HG03342 (cell line): Measurements from ENCODE around the gene PLEKHM2.
"Not testable (repeated sequence)": the region's sequence is repeated elsewhere in the genome, so short reads cannot be mapped to it uniquely, and the experiment has no call there.

Experiments used
- ATAC-seq: cut with Tn5 transposase; IDR thresholded peaks from one replicate; pipeline ENCODE4 v1.9.1; 2021; ENCODE audit warnings: mild to moderate bottlenecking, moderate library complexity; ENCODE audit not compliant: unreplicated experiment

PLEKHM2 gene, protein sequence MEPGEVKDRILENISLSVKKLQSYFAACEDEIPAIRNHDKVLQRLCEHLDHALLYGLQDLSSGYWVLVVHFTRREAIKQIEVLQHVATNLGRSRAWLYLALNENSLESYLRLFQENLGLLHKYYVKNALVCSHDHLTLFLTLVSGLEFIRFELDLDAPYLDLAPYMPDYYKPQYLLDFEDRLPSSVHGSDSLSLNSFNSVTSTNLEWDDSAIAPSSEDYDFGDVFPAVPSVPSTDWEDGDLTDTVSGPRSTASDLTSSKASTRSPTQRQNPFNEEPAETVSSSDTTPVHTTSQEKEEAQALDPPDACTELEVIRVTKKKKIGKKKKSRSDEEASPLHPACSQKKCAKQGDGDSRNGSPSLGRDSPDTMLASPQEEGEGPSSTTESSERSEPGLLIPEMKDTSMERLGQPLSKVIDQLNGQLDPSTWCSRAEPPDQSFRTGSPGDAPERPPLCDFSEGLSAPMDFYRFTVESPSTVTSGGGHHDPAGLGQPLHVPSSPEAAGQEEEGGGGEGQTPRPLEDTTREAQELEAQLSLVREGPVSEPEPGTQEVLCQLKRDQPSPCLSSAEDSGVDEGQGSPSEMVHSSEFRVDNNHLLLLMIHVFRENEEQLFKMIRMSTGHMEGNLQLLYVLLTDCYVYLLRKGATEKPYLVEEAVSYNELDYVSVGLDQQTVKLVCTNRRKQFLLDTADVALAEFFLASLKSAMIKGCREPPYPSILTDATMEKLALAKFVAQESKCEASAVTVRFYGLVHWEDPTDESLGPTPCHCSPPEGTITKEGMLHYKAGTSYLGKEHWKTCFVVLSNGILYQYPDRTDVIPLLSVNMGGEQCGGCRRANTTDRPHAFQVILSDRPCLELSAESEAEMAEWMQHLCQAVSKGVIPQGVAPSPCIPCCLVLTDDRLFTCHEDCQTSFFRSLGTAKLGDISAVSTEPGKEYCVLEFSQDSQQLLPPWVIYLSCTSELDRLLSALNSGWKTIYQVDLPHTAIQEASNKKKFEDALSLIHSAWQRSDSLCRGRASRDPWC

DNA sequence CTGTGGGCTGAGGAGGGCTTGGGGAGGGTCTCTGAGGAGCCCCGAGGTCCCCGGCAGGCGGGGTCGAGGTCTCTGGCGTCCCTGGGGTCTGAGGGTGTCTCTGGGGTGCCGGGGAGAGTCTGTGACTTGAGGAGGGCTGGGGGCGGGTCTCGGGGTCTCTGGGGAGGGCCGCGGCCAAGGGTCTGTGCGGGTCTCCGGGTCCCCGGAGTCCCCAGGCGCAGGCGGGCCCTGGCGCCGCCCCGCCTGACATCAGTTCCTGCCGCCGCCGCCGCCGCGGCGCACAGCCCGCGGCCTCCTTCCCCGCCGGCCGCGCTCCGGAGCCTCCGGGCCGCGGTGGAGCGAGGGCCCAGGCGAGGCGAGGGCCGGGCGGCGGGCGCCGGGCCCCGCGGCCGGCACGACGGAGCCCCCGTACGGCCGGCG is at the start of gene PLEKHM2:
Gene PLEKHM2, plus strand, starts transcription at position 279 of the 420 bp plus-strand sequence. CDS start 239 bp downstream, outside the sequence.
- ATAC-seq = peak; percentile 55

DNA sequence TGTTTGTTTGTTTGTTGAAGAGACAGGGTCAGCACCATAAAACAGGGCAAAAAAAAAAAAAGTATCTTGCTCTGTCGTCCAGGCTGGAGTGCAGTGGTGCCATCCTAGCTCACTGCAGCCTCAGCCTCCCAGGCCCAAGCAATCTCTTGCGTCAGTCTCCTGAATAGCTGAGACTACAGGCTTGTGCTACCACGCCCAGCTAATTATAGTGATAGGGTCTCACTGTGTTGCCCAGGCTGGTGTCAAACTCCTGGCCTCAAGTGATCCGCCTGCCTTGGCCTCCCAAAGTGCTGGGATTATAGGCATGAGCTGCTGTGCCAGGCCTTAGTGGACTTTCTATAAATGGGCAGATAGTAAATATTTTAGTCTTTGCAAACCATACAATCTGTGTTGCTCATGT is 47.7 kb upstream of the PLEKHM2 start:
- no peak for ATAC-seq

DNA sequence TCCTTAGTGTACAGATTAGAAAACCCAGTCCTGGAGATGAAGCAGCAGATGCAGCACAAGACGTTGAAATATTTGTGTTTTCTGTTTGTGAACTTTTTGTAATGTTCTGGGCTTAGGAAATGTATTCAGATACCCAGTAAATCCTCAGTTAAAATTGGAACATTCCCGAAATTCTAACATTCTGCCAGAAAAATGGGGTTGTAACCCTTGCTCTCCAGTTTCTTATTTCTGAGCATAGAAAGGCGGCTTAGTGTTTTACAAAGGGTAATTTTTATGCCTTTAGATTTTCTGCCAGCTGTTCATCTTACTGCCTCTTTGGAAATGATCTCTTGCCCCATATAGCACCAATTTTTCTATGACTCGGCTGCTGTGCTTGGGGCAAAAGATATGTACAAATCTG is 46.3 kb upstream of the PLEKHM2 start:
- no peak for ATAC-seq

DNA sequence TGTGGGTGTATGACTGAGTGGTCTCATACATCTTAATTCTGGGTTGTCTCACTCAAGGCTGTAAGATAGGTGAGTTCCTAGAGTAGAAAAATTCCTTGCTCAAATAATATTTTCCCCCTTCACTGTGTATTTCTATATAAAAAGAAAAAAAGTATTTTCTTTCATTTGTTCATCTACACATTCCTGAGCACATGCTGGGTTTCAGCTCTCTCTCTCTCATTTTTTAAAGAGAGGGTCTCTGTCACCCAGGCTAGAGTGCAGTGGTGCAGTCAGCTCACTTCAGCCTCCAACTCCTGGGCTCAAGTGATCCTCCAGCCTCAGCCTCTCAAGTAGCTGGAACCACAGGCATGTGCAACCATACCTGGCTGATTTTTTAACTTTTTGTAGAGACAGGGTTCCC is 44.9 kb upstream of the PLEKHM2 start:
- no peak for ATAC-seq

DNA sequence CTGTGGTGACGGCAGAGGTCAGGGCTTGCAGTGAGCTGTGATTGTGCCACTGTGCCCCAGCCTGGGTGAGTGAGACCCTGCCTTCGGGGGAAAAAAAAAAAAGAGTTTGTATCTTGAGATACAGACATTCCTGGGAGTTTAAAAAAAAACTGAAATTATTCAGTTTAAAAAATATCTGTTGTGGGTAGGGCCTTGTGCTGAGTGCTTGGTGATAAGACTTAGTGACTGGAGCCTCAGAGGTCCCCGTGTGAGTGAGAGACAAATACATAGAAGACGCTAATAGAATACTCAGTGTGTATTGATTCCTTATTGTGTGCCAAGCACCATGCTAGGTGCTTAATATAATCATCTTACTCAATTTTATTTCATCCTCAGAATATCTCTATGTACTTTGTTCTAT is 44.2 kb upstream of the PLEKHM2 start:
- no peak for ATAC-seq

DNA sequence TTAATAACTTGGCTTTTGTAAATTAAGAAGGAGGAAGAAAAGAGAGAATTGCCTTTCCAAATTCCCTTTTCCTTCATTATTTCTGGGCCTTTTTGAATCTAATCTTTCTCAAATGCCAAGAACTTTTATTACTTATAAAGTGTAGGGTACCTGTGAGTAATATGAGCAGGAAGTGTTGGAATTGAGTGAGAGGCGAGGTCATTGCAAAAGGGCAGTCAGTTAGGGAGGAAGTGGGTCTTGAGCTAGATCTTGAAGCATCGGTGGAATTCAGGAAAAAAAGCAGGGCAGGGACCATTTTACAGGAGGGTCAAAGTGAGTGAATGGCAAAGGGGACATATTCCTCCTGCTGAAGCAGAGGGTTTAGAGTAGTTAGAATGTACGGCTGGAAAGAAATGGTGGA is 43.5 kb upstream of the PLEKHM2 start:
- no peak for ATAC-seq

DNA sequence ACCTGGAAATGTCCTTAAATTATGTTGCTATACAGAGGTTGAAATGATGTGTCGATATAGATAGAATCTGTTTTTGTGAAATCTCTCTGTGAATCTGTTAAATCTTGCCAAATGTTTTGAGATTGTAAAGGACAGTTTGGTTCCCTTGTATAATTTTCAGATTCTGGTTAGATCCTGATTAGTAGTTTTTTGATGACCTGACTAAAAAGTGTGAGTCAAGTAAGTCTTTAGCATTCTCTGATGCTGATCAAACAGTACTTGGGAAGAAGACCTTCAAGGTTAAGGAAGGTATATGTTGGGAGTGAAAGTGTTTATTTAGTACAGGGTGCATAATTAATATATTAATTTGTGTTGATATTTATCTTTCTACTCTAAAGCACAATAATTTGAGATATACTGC is 34.2 kb upstream of the PLEKHM2 start:
- no peak for ATAC-seq

DNA sequence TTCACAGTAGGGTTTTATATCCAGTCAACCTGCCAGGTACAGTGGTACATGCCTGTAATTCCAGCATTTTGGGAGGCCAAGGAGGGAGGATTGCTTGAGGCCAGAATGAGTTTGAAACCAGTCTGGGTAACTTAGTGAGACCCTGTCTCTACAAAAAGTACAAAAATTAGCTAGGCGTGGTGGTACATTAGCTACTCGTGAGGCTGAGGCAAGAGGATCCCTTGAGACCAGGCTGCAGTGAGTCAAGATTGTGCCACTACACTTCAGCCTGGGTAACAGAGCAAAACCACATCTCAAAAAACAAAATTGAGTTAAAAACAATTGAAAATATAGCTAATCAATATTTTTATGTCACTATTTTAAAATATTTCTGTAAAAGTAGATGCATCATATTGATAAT is 33.7 kb upstream of the PLEKHM2 start:
- ATAC-seq = no peak

DNA sequence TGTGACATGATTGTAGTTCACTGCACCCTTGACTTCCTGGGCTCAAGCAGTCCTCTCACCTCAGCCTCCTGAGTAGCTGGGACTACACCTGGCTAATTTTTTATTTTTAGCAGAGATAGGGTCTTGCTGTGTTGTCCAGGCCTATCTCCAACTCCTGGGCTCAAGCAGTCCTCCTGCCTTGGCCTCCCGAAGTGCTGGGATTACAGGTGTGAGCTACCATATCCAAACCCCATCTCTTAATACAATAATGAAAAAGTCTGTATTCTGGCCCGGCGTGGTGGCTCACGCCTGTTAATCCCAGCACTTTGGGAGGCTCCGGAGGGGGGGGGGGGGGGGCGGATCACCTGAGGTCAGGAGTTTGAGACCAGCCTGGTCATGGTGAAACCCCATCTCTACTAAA is 32.0 kb upstream of the PLEKHM2 start:
- not testable (repeated sequence) for ATAC-seq

DNA sequence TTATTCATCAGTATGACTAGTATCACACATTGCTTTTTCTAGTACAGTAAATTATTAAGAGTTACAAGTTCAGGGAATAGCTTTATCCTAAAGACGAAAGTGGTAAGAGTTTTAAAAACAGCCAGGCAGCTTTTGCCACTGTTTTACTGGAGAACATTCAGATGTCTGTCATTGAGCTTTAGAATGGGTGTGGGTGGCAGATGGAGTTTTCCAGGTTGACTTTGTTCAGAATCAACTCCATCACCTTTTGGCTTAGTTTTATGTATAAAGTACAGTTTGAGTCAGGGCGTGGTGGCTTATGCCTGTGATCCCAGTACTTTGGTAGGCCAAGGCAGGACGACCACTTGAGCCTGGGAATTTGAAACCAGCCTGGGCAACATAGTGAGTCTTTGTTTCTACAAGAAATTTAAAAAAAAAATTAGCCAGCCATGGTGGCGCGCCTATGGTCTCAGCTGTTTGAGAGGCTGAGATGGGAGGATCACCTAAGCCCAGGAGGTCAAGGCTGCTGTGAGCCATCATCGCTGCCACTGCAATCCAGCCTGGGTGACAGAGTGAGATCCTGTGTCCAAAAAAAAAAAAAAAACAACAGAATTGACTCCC is 29.9 kb upstream of the PLEKHM2 start:
- ATAC-seq = no peak

DNA sequence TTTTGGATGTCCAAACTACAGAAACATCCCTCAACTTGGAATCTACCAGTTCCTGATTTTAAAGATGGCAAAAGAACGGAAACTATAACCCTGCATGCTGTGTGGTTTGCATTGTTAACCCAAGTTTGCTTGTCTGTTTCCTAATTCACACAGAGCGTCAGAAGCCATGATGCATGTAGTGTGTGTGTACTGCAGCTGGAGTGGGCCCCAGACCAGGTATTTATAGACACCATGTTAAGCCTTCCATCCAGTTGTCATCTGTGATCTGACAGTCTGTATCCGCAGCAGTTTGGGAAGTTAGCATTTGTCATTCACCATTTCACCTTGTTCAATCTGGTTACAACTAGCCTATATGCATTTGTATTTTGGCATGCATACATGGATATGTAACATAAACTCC is 27.7 kb upstream of the PLEKHM2 start:
- ATAC-seq = no peak

DNA sequence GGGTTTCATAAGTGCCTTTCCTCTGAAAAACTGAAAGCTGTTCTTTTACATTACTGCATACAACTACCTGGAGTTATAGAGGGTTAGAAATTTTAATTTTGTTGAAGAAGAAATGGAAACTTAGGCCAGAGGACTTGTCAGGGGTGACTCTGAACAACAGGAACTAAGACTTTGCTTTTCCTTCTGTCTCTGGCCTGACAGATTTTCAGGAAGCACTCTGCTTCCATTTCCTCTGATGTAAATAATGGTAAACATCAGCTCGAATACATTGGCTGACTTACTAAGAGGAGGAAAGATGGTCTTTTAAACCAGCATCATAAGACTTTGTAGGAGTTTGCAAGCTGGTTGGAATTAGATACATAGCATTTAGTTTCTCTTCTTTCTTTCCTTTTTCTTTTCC is 27.1 kb upstream of the PLEKHM2 start:
- no peak for ATAC-seq

DNA sequence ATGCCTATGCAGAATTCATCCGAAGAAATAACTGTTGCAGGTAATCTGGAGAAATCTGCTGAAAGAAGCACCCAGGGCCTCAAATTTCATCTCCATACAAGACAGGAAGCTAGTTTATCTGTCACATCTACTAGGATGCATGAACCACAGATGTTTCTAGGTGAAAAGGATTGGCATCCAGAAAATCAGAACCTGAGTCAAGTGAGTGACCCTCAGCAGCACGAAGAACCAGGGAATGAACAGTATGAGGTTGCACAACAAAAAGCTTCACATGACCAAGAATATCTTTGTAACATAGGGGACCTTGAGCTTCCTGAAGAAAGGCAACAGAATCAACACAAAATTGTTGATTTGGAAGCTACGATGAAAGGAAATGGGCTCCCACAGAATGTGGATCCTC is 24.0 kb upstream of the PLEKHM2 start:
- ATAC-seq = no peak

DNA sequence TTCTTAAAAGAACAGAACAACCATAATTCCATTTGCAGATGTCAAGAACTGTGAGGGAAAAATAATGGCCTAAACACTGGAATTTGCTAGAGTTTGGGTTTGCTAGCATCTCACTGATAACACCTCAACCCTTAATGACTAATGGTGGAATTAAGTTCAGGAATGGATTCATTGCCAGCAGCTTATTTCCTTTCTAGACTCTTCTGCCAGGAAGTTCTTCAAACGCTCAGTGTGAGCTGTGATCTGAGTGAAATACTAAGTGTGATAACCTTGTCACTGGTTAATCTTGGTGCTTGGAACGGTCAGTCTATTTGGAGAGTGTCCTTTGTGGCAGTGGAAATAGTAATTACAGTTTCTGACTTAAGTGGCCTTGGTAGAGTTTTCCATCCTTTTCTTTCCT is 21.6 kb upstream of the PLEKHM2 start:
- no peak for ATAC-seq

DNA sequence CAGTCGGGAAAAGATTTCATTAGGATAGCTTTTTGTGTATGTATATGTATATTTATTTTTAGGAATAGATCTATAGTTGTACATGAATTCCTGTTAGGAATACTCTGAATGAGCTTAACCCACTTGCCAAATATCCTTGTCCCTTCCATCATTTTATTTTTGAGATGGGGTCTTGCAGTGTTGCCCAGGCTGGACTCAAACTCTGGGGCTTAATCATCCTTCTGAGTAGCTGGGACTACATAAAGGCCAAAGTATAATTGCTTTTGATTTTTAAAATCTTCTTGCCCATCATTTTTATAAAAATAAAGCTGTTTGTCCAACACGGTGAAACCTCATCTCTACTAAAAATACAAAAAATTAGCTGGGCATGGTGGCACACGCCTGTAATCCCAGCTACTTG is 20.2 kb upstream of the PLEKHM2 start:
- no peak for ATAC-seq

DNA sequence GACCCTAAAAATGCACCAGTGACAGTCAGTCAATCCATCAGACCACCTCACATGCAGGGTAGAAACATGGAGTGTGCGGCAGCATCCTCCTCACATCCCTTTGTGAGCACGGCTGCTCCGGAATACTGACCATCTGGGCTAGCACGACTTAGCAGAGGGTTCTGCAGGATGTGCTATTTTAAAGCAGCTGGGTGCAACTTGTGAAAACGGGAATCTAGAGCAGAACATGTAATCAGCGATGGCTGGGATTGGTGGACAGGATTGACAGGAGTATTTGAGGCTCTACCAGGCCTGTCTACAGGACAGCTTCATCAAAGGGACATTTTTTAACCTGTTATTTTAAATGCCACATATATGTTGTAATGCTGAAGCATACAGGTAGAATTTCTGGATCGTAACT is 16.8 kb upstream of the PLEKHM2 start:
- no peak for ATAC-seq

DNA sequence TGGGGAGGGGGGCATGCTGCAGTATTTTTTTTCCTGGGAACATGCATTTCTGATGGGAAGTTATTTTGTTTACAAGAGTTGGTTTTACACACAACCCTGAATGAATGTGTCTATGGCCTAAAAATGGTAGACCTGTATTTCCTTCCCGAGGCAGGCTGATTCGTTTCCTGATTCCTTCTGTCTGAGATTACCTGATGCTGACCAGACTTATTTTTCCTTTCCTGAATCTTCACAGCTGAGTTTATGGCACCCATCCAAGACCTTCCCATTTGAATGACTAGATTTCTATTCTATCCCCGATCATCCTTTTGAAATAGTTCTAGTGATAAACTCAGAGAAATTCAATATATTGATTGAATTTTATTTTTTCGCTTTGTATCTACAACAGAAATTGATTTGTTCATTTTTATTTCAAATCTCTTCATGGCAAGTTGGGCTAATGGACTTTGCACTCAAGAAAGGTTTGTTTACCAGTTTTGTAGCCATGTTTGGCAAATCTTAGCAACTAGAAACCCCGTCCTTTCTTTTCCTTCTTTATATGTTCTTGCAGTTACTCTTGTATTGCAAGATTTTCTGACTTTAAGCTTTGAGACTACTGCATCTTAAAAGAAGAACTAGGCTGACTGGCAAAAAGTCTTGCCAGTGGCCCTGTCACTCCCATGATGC is 15.9 kb upstream of the PLEKHM2 start:
- no peak for ATAC-seq

DNA sequence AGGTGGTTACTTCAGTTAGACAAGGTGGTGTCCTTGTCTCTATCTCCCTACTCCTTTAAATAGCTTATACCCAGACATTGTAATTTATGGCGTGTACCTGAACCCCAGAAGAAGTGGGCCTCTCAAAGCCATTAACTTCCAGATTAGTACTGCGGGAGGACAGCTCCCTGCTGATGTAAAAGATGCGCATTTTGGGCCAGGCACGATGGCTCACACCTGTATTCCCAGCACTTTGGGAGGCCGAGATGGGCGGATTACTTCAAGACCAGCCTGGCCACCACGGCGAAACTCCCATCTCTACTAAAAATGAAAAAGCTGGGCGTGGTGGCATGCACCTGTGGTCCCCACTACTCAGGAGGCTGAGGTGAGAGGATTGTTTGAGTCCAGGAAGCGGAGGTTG is 15.0 kb upstream of the PLEKHM2 start:
- ATAC-seq = no peak

DNA sequence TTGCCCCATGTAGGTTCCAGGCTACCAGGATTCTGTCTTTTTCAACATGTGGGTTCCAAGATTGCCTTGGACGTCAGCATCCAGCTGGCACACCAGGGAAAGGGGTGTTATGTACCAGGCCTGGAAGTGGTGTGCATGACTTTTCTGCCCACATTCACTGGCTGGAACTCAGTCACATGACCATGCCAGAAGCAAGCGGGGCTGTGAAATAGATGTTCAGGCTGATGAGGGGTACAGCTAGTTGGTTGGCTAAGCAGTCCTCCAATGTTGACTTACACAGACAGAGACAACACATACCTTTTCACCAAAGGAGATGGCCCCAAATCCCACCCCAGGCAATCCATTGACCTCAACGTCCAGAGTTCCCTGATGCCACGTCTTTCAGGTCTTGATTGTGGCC is 14.3 kb upstream of the PLEKHM2 start:
- ATAC-seq = no peak

DNA sequence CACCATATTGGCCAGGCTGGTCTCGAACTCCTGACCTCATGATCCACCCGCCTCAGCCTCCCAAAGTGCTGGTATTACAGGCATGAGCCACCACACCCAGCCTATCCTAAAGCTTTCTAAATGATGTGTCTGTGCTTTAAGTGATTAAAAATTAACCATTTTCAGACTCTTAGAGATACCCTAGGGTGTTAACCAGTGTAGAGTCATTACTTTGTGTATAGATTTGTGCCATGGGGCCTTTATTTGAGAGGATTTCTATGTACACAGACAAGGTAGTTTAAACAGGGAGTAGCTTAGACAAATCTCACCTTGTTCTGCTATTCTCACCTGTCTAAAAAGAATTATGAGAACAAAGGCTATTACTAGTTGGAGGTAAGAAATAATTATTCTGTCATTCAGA is 12.7 kb upstream of the PLEKHM2 start:
- ATAC-seq = no peak
